ENCODE measurements around the gene BIN1. TPM values are rescaled to one million over a fixed set of nuclear protein-coding genes. Genes with fewer than 3 reads are reported as not detected.
"Not testable (repeated sequence)": the region's sequence is repeated elsewhere in the genome, so short reads cannot be mapped to it uniquely, and the experiment has no call there.

BIN1 gene
- polyA plus RNA-seq, 1 donor from 2014 or later, result 61.9 TPM

DNA sequence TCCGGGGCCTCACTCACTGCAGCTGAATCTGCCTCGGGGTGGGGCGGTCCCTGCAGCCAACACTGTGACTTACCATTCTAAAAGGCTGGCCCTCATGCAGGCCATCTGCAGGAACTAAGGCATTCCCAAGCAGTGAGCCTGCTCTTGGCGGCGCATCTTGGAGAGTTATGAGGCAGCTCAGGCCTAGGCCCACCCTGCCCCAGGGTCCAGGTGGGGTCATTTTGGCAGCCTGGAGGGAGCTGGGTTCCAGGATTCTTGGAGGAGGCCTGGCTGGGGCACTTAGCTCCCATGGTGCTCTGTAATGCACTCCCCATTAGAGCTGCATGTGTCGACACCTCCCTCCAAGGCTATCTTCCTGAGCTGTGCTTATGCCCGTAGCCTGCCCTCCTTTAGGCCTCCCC lies 14.8 kb upstream of the BIN1 start:
- Histone ChIP-seq H3K79me2 (replicated peaks; ENCODE audit: insufficient read depth, low read length) (no peaks in the 10 kb centered on the region), H3K9ac (ENCODE audit: low read length) (no peak overlapping the region), H2AFZ (ENCODE audit: low read depth, low read length) (no peak overlapping the region), H3K9me3 (ENCODE audit: low read length) (peaks cover 6% of the 10 kb centered on the region), H3K27me3 (ENCODE audit: insufficient read depth, low read depth, low read length) (no peaks in the 10 kb centered on the region), H3K9me2 (ENCODE audit: insufficient read depth, low read length) (no peaks in the 10 kb centered on the region), H3K4me3 (ENCODE audit: low read length) (no peak overlapping the region), H3F3A (ENCODE audit: insufficient read depth, low read length, poor library complexity, severe bottlenecking) (no peaks in the 10 kb centered on the region), H3K27ac (ENCODE audit: low read length) (no peak overlapping the region), H3K36me3 (ENCODE audit: insufficient read depth, low read length) (no peaks in the 10 kb centered on the region), H3K4me2 (ENCODE audit: low read length) (no peak overlapping the region), H4K20me1 (ENCODE audit: insufficient read depth) (no peaks in the 10 kb centered on the region)
- TF ChIP-seq, protein P1, sequence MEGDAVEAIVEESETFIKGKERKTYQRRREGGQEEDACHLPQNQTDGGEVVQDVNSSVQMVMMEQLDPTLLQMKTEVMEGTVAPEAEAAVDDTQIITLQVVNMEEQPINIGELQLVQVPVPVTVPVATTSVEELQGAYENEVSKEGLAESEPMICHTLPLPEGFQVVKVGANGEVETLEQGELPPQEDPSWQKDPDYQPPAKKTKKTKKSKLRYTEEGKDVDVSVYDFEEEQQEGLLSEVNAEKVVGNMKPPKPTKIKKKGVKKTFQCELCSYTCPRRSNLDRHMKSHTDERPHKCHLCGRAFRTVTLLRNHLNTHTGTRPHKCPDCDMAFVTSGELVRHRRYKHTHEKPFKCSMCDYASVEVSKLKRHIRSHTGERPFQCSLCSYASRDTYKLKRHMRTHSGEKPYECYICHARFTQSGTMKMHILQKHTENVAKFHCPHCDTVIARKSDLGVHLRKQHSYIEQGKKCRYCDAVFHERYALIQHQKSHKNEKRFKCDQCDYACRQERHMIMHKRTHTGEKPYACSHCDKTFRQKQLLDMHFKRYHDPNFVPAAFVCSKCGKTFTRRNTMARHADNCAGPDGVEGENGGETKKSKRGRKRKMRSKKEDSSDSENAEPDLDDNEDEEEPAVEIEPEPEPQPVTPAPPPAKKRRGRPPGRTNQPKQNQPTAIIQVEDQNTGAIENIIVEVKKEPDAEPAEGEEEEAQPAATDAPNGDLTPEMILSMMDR (IDR thresholded peaks at IDR 0.05; ENCODE audit: poor library complexity, severe bottlenecking), result no peak

DNA sequence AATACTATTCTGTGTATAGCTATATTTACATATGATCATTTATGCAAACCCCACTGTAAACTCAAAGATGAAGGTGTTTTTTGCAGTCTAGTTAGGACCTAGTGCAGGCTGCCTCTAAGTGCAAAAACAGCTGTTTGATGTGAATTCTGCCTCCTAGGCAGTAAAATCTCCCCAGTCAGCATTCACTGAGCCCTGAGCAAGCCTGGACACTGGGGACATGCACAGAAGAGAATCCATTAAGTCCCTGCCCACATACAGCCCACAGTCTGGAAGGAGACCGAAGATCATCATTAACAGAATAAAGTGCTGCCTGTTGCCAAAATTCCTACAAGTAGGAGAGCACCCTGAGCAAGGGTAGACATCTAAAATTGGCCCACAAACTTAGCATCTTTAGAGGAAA lies 14.4 kb upstream of the BIN1 start:
- Histone ChIP-seq H3K9me3 (ENCODE audit: low read length) (peaks cover 6% of the 10 kb centered on the region), H3K79me2 (replicated peaks; ENCODE audit: insufficient read depth, low read length) (no peaks in the 10 kb centered on the region), H3K9ac (ENCODE audit: low read length) (no peak overlapping the region), H3K27ac (ENCODE audit: low read length) (no peak overlapping the region), H3K36me3 (ENCODE audit: insufficient read depth, low read length) (no peaks in the 10 kb centered on the region), H3K4me3 (ENCODE audit: low read length) (no peak overlapping the region), H2AFZ (ENCODE audit: low read depth, low read length) (no peak overlapping the region), H4K20me1 (ENCODE audit: insufficient read depth) (no peaks in the 10 kb centered on the region), H3K27me3 (ENCODE audit: insufficient read depth, low read depth, low read length) (no peaks in the 10 kb centered on the region), H3F3A (ENCODE audit: insufficient read depth, low read length, poor library complexity, severe bottlenecking) (no peaks in the 10 kb centered on the region), H3K9me2 (ENCODE audit: insufficient read depth, low read length) (no peaks in the 10 kb centered on the region), H3K4me2 (ENCODE audit: low read length) (no peak overlapping the region)
- TF ChIP-seq, protein P2, sequence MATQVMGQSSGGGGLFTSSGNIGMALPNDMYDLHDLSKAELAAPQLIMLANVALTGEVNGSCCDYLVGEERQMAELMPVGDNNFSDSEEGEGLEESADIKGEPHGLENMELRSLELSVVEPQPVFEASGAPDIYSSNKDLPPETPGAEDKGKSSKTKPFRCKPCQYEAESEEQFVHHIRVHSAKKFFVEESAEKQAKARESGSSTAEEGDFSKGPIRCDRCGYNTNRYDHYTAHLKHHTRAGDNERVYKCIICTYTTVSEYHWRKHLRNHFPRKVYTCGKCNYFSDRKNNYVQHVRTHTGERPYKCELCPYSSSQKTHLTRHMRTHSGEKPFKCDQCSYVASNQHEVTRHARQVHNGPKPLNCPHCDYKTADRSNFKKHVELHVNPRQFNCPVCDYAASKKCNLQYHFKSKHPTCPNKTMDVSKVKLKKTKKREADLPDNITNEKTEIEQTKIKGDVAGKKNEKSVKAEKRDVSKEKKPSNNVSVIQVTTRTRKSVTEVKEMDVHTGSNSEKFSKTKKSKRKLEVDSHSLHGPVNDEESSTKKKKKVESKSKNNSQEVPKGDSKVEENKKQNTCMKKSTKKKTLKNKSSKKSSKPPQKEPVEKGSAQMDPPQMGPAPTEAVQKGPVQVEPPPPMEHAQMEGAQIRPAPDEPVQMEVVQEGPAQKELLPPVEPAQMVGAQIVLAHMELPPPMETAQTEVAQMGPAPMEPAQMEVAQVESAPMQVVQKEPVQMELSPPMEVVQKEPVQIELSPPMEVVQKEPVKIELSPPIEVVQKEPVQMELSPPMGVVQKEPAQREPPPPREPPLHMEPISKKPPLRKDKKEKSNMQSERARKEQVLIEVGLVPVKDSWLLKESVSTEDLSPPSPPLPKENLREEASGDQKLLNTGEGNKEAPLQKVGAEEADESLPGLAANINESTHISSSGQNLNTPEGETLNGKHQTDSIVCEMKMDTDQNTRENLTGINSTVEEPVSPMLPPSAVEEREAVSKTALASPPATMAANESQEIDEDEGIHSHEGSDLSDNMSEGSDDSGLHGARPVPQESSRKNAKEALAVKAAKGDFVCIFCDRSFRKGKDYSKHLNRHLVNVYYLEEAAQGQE (IDR thresholded peaks at IDR 0.05; ENCODE audit: borderline replicate concordance), result no peak
- no peak for TF ChIP-seq SMC3 (conservative IDR thresholded peaks at IDR 0.05; ENCODE audit: poor library complexity)
- TF ChIP-seq, protein P1 (IDR thresholded peaks at IDR 0.05; ENCODE audit: poor library complexity, severe bottlenecking), result no peak
- TF ChIP-seq RAD21 (conservative IDR thresholded peaks at IDR 0.05), result no peak
- TF ChIP-seq EP300 (conservative IDR thresholded peaks at IDR 0.05; ENCODE audit: poor library complexity, severe bottlenecking), result no peak
- TF ChIP-seq POLR2AphosphoS5 (IDR thresholded peaks at IDR 0.05), result no peak
- no peak for TF ChIP-seq TAF1 (IDR thresholded peaks at IDR 0.05; ENCODE audit: low read depth)
- TF ChIP-seq MXI1 (conservative IDR thresholded peaks at IDR 0.05; ENCODE audit: poor library complexity, severe bottlenecking), result no peak
- TF ChIP-seq EZH2 (IDR thresholded peaks at IDR 0.05; ENCODE audit: borderline replicate concordance, insufficient read depth, low read length, poor library complexity, severe bottlenecking), result no peak

DNA sequence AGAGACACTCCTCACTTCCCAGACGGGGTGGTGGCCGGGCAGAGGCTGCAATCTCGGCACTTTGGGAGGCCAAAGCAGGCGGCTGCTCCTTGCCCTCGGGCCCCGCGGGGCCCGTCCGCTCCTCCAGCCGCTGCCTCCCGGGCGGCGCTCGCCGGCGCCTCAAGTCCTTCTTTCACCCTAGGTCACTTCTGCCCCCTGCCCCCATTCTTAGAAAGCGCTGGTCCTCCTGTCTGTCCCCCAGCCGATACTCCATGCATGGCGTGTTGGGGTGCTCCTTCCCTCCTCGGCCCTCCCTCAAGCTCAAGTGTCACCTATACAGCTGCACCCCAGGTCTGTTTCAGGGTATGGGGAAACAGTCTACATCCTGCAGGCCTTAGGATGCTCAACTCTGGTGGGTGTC lies 13.5 kb upstream of the BIN1 start:
- not testable (repeated sequence) for H3K9me2 ChIP-seq (ENCODE audit: insufficient read depth, low read length); H3K9ac ChIP-seq (ENCODE audit: low read length); H3K4me2 ChIP-seq (ENCODE audit: low read length); H4K20me1 ChIP-seq (ENCODE audit: insufficient read depth); H3F3A ChIP-seq (ENCODE audit: insufficient read depth, low read length, poor library complexity, severe bottlenecking); H3K79me2 ChIP-seq (replicated peaks; ENCODE audit: insufficient read depth, low read length); H3K4me3 ChIP-seq (ENCODE audit: low read length); H3K27ac ChIP-seq (ENCODE audit: low read length); H3K36me3 ChIP-seq (ENCODE audit: insufficient read depth, low read length); H3K9me3 ChIP-seq (ENCODE audit: low read length); H2AFZ ChIP-seq (ENCODE audit: low read depth, low read length); H3K27me3 ChIP-seq (ENCODE audit: insufficient read depth, low read depth, low read length)
